Body of pancreas (tissue), 4 donors: ENCODE data around the gene MCUR1. TPM values are rescaled to one million over a fixed set of nuclear protein-coding genes. Genes with fewer than 3 reads are reported as not detected.

Experiments
- ATAC-seq: fragments of 150-250 bp; one replicate; pipeline ENCODE4 v1.9.1; 2016
- DNase-seq, 4 donors: peaks; one replicate each; pipeline ENCODE4 v3.0.0-alpha.2; 2019
- H3K27ac ChIP-seq, 4 donors: fragments of 200-600 bp; sonication (generic); 1 replicate in 3 of 4; 2 replicates in 1 of 4; pipeline versions ENCODE4 v1.5.1 to v1.6.1; 2016 to 2019; ENCODE audit warnings: mild to moderate bottlenecking in 1 of 4, mixed read lengths in 1 of 4, moderate library complexity in 1 of 4
- H3K27me3 ChIP-seq, 2 donors: fragments of 200-600 bp; sonication (generic); one replicate each; pipeline ENCODE4 v1.6.0; 2016; ENCODE audit warnings: mild to moderate bottlenecking in 1 of 2
- H3K36me3 ChIP-seq, 2 donors: fragments of 200-600 bp; sonication (generic); replicated peaks in 1 of 2; 2 replicates each; pipeline ENCODE4 v1.5.1; 2016; ENCODE audit warnings: low read depth in 2 of 2; ENCODE audit not compliant: insufficient read depth in 1 of 2
- H3K4me1 ChIP-seq: fragments of 200-600 bp; sonication (generic); one replicate; pipeline ENCODE4 v1.6.0; 2016
- H3K4me3 ChIP-seq, 2 donors: fragments of 200-600 bp; sonication (generic); 1 replicate in 1 of 2; 2 replicates in 1 of 2; pipeline ENCODE4 v1.5.1; 2016 to 2019
- H3K9me3 ChIP-seq, 3 donors: fragments of 200-600 bp; sonication (generic); 1 replicate in 2 of 3; 2 replicates in 1 of 3; pipeline ENCODE4 v1.5.1; 2016
- POLR2A ChIP-seq, 3 donors: fragments of 450-650 bp; IDR thresholded peaks; one replicate each; pipeline ENCODE4 v1.6.1; 2016; ENCODE audit warnings: antibody characterized with exemption in 3 of 3, mild to moderate bottlenecking in 2 of 3
- WGBS, 2 donors: methylation state at CpG; one replicate each; pipeline ENCODE4 v1.1.5; 2017; 5-methylcytosine and 5-hydroxymethylcytosine counted together
- intact Hi-C: fragments of 100-400 bp; cut with DNase I; formaldehyde crosslinking; loops from one replicate; pipeline ENCODE4 v1.15.1; 2023
- total RNA-seq, 2 donors: library from RNA; depleted of rRNA; stranded (reverse); fragments of >200 nt; gene quantifications; one replicate each; pipeline ENCODE4 v1.1.0, GENCODE V29; 2016
- TF ChIP-seq, protein P1 (sequence below), 7 experiments: fragments of 450-650 bp in 4 of 7; fragments of 200-600 bp in 3 of 7; sonication (generic) in 3 of 7; IDR thresholded peaks; one replicate each; pipeline ENCODE4 v1.5.1; 2016 to 2019; ENCODE audit warnings: antibody characterized with exemption in 7 of 7

The MCUR1 gene
- total RNA-seq, 2 donors from 2014 or later, result 10.4 to 20.8 TPM

DNA sequence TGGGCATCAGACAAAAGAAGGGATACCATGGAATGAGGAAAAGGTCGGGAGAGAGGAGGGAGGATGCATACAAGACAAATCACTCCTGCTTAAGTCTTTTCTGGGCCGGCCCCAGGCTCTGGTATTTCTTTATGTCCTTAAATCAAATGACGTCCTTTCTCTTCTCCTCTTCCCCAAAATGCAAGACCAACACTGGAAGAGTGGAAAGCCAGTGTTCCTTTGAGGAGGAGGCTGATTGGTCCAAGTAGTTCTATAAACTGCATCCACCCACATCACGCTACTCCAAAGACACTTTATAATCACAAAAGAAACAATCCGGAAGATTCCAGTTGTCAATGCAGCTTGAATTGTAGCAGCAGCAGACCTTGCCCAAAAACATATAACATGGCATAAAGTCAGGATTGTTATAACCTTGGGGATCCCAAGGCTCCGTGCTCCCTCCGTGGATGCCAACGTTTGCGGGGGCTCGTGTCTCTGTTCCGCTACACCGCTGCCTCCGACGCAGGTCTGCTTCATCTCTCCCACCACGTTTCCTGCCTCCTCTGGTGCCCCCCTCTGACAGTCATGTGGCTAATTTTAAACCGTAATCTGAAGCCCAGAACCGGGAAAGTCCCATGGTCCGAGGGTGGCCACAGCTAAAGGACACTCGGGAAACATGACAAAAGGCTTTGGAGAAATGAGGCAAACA, 47.1 kb downstream of the MCUR1 start:
- ATAC-seq, result no peak
- intact Hi-C loops, result no loop called here

DNA sequence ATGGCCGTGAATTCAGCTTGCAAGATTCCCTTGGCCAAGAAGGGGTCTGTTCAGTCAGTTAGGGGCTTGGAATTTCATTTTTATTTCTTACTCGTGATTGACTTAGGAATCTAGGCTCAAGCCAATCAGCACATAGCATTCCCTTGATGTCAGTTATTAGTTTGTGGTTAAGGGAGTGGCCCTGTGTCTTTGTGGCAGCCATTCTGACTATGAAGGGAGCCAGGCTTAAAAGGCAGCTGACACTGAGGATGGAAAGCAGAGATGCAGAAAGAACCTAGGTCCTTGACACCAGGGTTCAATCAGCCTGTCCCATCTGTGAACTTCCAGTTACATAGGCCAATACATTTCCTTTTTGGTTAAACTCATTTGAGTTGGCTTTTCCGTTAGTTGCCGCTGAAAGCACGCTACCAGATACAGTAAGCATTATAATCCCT, 48.1 kb downstream of the MCUR1 start:
- Histone ChIP-seq H3K9me3 (no peaks in the 10 kb centered on the region), H3K27me3 (no peaks in the 10 kb centered on the region), H3K4me3 (no peak overlapping the region), H3K27ac (no peak overlapping the region), H3K36me3 (no peaks in the 10 kb centered on the region), H3K4me1 (peaks cover 3% of the 10 kb centered on the region)
- DNase-seq (no peak), ATAC-seq (no peak)
- 57 to 72% methylated on average over 5 of the region's 5 CpGs for WGBS, 2 donors
- TF ChIP-seq, protein P1, sequence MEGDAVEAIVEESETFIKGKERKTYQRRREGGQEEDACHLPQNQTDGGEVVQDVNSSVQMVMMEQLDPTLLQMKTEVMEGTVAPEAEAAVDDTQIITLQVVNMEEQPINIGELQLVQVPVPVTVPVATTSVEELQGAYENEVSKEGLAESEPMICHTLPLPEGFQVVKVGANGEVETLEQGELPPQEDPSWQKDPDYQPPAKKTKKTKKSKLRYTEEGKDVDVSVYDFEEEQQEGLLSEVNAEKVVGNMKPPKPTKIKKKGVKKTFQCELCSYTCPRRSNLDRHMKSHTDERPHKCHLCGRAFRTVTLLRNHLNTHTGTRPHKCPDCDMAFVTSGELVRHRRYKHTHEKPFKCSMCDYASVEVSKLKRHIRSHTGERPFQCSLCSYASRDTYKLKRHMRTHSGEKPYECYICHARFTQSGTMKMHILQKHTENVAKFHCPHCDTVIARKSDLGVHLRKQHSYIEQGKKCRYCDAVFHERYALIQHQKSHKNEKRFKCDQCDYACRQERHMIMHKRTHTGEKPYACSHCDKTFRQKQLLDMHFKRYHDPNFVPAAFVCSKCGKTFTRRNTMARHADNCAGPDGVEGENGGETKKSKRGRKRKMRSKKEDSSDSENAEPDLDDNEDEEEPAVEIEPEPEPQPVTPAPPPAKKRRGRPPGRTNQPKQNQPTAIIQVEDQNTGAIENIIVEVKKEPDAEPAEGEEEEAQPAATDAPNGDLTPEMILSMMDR (IDR thresholded peaks at IDR 0.05), result no peak
- no peak for TF ChIP-seq POLR2A (IDR thresholded peaks at IDR 0.05)
- intact Hi-C loops, result no loop called here

More for the DNA sequence above, 47.1 kb downstream of the MCUR1 start:
- peaks cover 3% of the 10 kb centered on the region for H3K4me1 ChIP-seq
- no peak overlapping the region for H3K27ac ChIP-seq
- TF ChIP-seq, protein P1 (IDR thresholded peaks at IDR 0.05), result no peak
- TF ChIP-seq POLR2A (IDR thresholded peaks at IDR 0.05), result no peak
- no peak overlapping the region for H3K4me3 ChIP-seq
- no peaks in the 10 kb centered on the region for H3K36me3 ChIP-seq
- no peaks in the 10 kb centered on the region for H3K9me3 ChIP-seq
- H3K27me3 ChIP-seq, result no peaks in the 10 kb centered on the region
- WGBS, 2 donors, result 24 to 47% methylated on average over 7 to 19 of the region's 19 CpGs
- peak in 2 of 4 donors; percentile 19 for DNase-seq

DNA sequence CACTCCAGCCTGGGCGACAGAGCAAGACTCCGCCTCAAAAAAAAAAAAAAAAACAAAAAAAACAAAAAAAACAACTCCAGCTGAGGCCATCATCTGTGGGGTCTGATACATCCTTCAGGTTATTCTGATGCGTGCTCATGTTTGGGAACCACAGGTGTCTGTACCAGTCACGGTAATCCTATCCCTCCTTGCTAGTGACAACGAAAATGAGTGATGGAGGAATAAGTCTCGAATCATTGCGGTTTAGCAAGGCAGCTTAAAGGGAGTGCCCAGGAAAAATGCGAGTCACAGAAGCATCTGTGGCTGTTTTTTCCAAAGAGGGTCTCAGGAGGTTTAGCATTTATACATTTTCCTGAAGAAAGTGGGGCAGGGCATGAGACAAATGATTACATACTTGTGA, 48.8 kb downstream of the MCUR1 start:
- H3K4me1 ChIP-seq, result peaks cover 3% of the 10 kb centered on the region
- no peak overlapping the region for H3K27ac ChIP-seq
- no peaks in the 10 kb centered on the region for H3K36me3 ChIP-seq
- 61 to 78% methylated on average over 8 of the region's 8 CpGs for WGBS, 2 donors
- intact Hi-C loops, result no loop called here
- TF ChIP-seq POLR2A (IDR thresholded peaks at IDR 0.05), result no peak
- TF ChIP-seq, protein P1 (IDR thresholded peaks at IDR 0.05), result no peak
- H3K4me3 ChIP-seq, result no peak overlapping the region
- no peaks in the 10 kb centered on the region for H3K9me3 ChIP-seq
- ATAC-seq (no peak), DNase-seq (no peak)
- H3K27me3 ChIP-seq, result no peaks in the 10 kb centered on the region

DNA sequence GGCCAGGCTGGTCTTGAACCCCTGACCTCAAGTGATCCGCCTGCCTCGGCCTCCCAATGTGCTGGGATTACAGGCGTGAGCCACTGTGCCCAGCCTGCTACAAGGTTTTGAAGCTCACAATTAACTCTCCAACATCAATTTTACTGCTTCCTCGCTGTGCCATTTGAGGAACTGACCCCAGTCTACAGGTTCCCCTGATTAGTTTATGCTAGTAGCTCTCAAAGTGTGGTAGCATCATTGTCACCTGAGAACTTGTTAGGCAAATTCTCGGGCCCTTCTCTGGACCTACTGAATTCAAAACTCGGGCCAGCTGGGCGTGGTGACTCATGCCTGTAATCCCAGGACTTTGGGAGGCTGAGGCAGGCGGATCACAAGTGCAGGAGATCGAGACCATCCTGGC, 49.4 kb downstream of the MCUR1 start:
- no peak for DNase-seq

More for the DNA sequence above, 49.4 kb downstream of the MCUR1 start:
- ATAC-seq, result no peak
- WGBS, 2 donors, result 75 to 81% methylated on average over 8 to 9 of the region's 9 CpGs
- Histone ChIP-seq H3K4me1 (peaks cover 3% of the 10 kb centered on the region), H3K9me3 (no peaks in the 10 kb centered on the region), H3K4me3 (no peak overlapping the region), H3K27me3 (no peaks in the 10 kb centered on the region), H3K27ac (no peak overlapping the region), H3K36me3 (no peaks in the 10 kb centered on the region)
- no peak for TF ChIP-seq POLR2A (IDR thresholded peaks at IDR 0.05)
- TF ChIP-seq, protein P1 (IDR thresholded peaks at IDR 0.05), result no peak
- intact Hi-C loops, result no loop called here
